Peyer's patch (tissue), 4 donors: ENCODE data around the gene EDIL3.

ENCODE experiments used
- CTCF ChIP-seq, 6 experiments: fragments of 450-650 bp in 4 of 6; fragments of 200-600 bp in 2 of 6; sonication (generic) in 1 of 6; IDR thresholded peaks; one replicate each; pipeline ENCODE4 v1.5.1; 2017 to 2019; ENCODE audit warnings: antibody characterized with exemption in 6 of 6, mild to moderate bottlenecking in 3 of 6, moderate library complexity in 1 of 6
- POLR2A ChIP-seq, 2 donors: fragments of 450-650 bp; IDR thresholded peaks; one replicate each; pipeline ENCODE4 v1.5.1; 2017; ENCODE audit warnings: antibody characterized with exemption in 2 of 2, mild to moderate bottlenecking in 2 of 2, moderate library complexity in 2 of 2

DNA sequence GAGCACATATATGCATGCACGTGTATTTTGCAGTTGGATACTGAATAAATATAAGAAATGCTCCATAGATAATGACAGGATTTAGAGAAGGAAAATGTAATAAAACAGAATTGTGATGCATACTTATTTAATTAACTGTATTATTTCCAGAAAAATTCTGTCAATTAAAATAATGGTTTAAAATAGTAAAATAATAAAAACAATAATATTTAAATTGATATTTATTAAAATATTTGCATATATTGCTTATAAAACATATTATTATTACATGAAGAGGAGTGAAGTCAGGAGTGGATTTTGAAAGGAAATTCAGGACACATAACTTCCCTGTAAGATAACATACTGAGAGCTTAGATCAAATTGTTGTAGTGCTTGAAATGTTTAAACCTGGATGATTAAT, 21.4 kb upstream of the EDIL3 start:
- TF ChIP-seq CTCF (IDR thresholded peaks at IDR 0.05), result no peak
- TF ChIP-seq POLR2A (IDR thresholded peaks at IDR 0.05), result no peak
